Natural killer cell treated with Interleukin-12 subunit alpha and Interleukin-12 subunit beta and Interleukin-15 and Interleukin-18, amount 100 ng/mL, for 72 hours (primary cell): ENCODE results near the gene SCN8A. TPM values are rescaled to one million over a fixed set of nuclear protein-coding genes. Genes with fewer than 3 reads are reported as not detected.
"Not testable (repeated sequence)": the region's sequence is repeated elsewhere in the genome, so short reads cannot be mapped to it uniquely, and the experiment has no call there.

ENCODE experiments used
- ATAC-seq, 2 donors: fragments of 150-1000 bp; cut with Tn5 transposase in 1 of 2; sonication (Bioruptor Pico), chemical (Tn5 transposase) in 1 of 2; 2 replicates each; pipeline ENCODE4 v1.10.0; 2021
- DNase-seq: peaks from one replicate; pipeline ENCODE4 v3.0.0; 2022; ENCODE audit warnings: low spot score
- H3K27ac Mint-ChIP-seq, 2 donors: 1 replicate in 1 of 2; 2 replicates in 1 of 2; pipeline ENCODE4 v1.8.0; 2022; ENCODE audit warnings: mixed read lengths in 2 of 2, mild to moderate bottlenecking in 1 of 2, moderate library complexity in 1 of 2
- H3K27me3 Mint-ChIP-seq, 2 donors: 1 replicate in 1 of 2; 2 replicates in 1 of 2; pipeline ENCODE4 v1.8.0; 2022; ENCODE audit warnings: mixed read lengths in 2 of 2
- H3K36me3 Mint-ChIP-seq: one replicate; pipeline ENCODE4 v1.8.0; 2022; ENCODE audit warnings: mixed read lengths
- H3K4me1 Mint-ChIP-seq, 2 donors: 1 replicate in 1 of 2; 2 replicates in 1 of 2; pipeline ENCODE4 v1.8.0; 2022; ENCODE audit warnings: low read depth in 2 of 2, mixed read lengths in 2 of 2, mild to moderate bottlenecking in 1 of 2
- H3K4me3 Mint-ChIP-seq: one replicate; pipeline ENCODE4 v1.8.0; 2022; ENCODE audit warnings: mixed read lengths
- H3K9me3 Mint-ChIP-seq: 2 replicates; pipeline ENCODE4 v1.8.0; 2022; ENCODE audit warnings: mixed read lengths
- total RNA-seq, 2 donors: library from RNA; stranded (reverse); gene quantifications; one replicate each; pipeline ENCODE4 v1.2.3, GENCODE V29; 2022

The SCN8A gene
- total RNA-seq, 2 donors from 2014 or later: 0.50 to 1.5 TPM

- DNase-seq: no peak
- Mint-ChIP-seq H3K9me3 (no peaks in the 10 kb centered on the region), H3K36me3 (no peaks in the 10 kb centered on the region), H3K4me1 (no peaks in the 10 kb centered on the region), H3K27me3 (peaks cover 36 to 44% of the 10 kb centered on the region in 2 donors), H3K27ac (no peak overlapping the region), H3K4me3 (no peak overlapping the region)
- no peak for ATAC-seq
Measured at GRCh38 chr12:51631591-51631990, 40.6 kb downstream of the SCN8A start.

- Mint-ChIP-seq H3K27me3 (peaks cover 36 to 38% of the 10 kb centered on the region in 2 donors), H3K27ac (no peak overlapping the region), H3K9me3 (no peaks in the 10 kb centered on the region), H3K4me3 (no peak overlapping the region), H3K36me3 (no peaks in the 10 kb centered on the region), H3K4me1 (no peaks in the 10 kb centered on the region)
- ATAC-seq (no peak), DNase-seq (no peak)
Measured at GRCh38 chr12:51632623-51633022, 41.6 kb downstream of the SCN8A start.

GRCh38 chr12:51635346-51635745 is 44.3 kb downstream of the SCN8A start:
- H3K9me3 Mint-ChIP-seq: no peaks in the 10 kb centered on the region
- no peak overlapping the region for H3K27ac Mint-ChIP-seq
- H3K36me3 Mint-ChIP-seq: no peaks in the 10 kb centered on the region
- ATAC-seq (no peak), DNase-seq (no peak)
- peaks cover 28 to 30% of the 10 kb centered on the region in 2 donors for H3K27me3 Mint-ChIP-seq
- H3K4me3 Mint-ChIP-seq: no peak overlapping the region
- H3K4me1 Mint-ChIP-seq: no peaks in the 10 kb centered on the region

- H3K9me3 Mint-ChIP-seq: no peaks in the 10 kb centered on the region
- H3K4me3 Mint-ChIP-seq: no peak overlapping the region
- no peaks in the 10 kb centered on the region for H3K4me1 Mint-ChIP-seq
- H3K27ac Mint-ChIP-seq: no peak overlapping the region
- H3K27me3 Mint-ChIP-seq: peaks cover 25 to 34% of the 10 kb centered on the region in 2 donors
- DNase-seq (no peak), ATAC-seq (no peak)
- H3K36me3 Mint-ChIP-seq: no peaks in the 10 kb centered on the region
Measured at GRCh38 chr12:51636581-51636980, 45.5 kb downstream of the SCN8A start.

- ATAC-seq: no peak
Measured at GRCh38 chr12:51636986-51637385, 46.0 kb downstream of the SCN8A start.

GRCh38 chr12:51639361-51639760 is 48.3 kb downstream of the SCN8A start:
- no peaks in the 10 kb centered on the region for H3K36me3 Mint-ChIP-seq
- peaks cover 12 to 14% of the 10 kb centered on the region in 2 donors for H3K27me3 Mint-ChIP-seq
- ATAC-seq (no peak), DNase-seq (no peak)
- no peaks in the 10 kb centered on the region for H3K9me3 Mint-ChIP-seq
- no peaks in the 10 kb centered on the region for H3K4me1 Mint-ChIP-seq
- H3K4me3 Mint-ChIP-seq: no peak overlapping the region
- H3K27ac Mint-ChIP-seq: no peak overlapping the region

More at GRCh38 chr12:51636986-51637385, 46.0 kb downstream of the SCN8A start:
- H3K36me3 Mint-ChIP-seq: no peaks in the 10 kb centered on the region
- H3K9me3 Mint-ChIP-seq: no peaks in the 10 kb centered on the region
- DNase-seq: no peak
- H3K4me1 Mint-ChIP-seq: no peaks in the 10 kb centered on the region
- H3K4me3 Mint-ChIP-seq: no peak overlapping the region
- peaks cover 25 to 34% of the 10 kb centered on the region in 2 donors for H3K27me3 Mint-ChIP-seq
- no peak overlapping the region for H3K27ac Mint-ChIP-seq

DNA sequence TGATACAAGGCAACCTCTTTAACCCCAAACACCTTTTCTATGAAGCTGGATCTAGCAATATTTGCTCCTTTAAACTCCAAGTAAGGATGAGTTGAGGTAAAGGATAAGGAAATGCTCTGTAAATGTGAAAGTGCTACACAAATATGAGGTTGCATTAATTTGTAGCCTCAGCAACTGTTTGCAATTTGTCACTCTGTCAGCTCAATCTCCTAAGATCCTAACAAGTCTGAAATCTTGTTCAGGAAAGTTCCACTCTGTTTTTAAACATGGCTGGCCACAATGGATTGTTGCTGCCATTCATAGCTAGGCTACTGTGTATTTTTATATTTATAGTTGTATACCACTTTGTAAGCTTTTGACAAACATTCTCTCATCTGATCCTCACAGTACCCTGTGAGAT is 51.3 kb downstream of the SCN8A start:
- ATAC-seq: no peak
- Mint-ChIP-seq H3K4me1 (no peaks in the 10 kb centered on the region), H3K4me3 (no peak overlapping the region), H3K27ac (no peak overlapping the region), H3K36me3 (no peaks in the 10 kb centered on the region), H3K27me3 (peaks cover 3 to 14% of the 10 kb centered on the region in 2 donors), H3K9me3 (no peaks in the 10 kb centered on the region)
- no peak for DNase-seq

DNA sequence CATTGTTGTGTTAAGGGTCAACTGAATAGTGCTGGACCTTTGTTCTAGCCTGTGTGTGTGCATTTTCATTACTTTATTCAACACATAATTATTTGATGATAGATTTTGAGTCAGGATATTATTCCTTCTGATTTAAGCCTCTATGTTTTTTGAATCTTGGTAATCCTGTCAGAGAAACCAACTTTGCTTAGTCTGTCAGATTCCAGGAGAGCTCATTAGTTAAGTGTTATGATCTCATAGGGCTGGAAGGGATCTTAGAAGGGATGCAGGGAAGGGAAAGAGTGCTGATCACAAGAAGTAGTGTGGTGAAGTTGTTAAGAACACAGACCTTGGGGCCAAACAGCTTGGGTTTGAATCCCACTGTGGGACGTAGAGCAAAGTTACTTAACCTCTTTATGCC is 52.9 kb downstream of the SCN8A start:
- Mint-ChIP-seq H3K36me3 (no peaks in the 10 kb centered on the region), H3K27me3 (peaks cover 3 to 14% of the 10 kb centered on the region in 2 donors), H3K4me3 (no peak overlapping the region), H3K4me1 (no peaks in the 10 kb centered on the region), H3K27ac (no peak overlapping the region), H3K9me3 (no peaks in the 10 kb centered on the region)
- DNase-seq: no peak
- no peak for ATAC-seq

DNA sequence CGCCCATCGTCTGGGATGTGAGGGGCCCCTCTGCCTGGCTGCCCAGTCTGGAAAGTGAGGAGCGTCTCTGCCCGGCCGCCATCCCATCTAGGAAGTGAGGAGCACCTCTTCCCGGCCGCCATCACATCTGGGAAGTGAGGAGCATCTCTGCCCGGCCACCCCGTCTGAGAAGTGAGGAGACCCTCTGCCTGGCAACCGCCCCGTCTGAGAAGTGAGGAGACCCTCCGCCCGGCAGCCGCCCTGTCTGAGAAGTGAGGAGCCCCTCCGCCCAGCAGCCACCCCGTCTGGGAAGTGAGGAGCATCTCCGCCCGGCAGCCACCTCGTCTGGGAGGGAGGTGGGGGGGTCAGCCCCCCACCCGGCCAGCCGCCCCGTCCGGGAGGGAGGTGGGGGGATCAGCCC is 53.7 kb downstream of the SCN8A start:
- H3K36me3 Mint-ChIP-seq, H3K27ac Mint-ChIP-seq, H3K4me1 Mint-ChIP-seq, H3K9me3 Mint-ChIP-seq, H3K4me3 Mint-ChIP-seq, DNase-seq, ATAC-seq: not testable (repeated sequence)
- peaks cover 3 to 15% of the 10 kb centered on the region in 2 donors for H3K27me3 Mint-ChIP-seq

- no peak for ATAC-seq
- Mint-ChIP-seq H3K9me3 (no peaks in the 10 kb centered on the region), H3K36me3 (no peaks in the 10 kb centered on the region), H3K27me3 (peaks cover 3 to 11% of the 10 kb centered on the region in 2 donors), H3K4me3 (no peak overlapping the region), H3K27ac (no peak overlapping the region), H3K4me1 (no peaks in the 10 kb centered on the region)
- DNase-seq: no peak
Measured at GRCh38 chr12:51645961-51646360, 54.9 kb downstream of the SCN8A start.

- Mint-ChIP-seq H3K9me3 (no peaks in the 10 kb centered on the region), H3K27me3 (peaks cover 9 to 16% of the 10 kb centered on the region in 2 donors), H3K4me3 (no peak overlapping the region), H3K36me3 (no peaks in the 10 kb centered on the region), H3K27ac (no peak overlapping the region), H3K4me1 (no peaks in the 10 kb centered on the region)
- DNase-seq (no peak), ATAC-seq (no peak)
Measured at GRCh38 chr12:51647647-51648046, 56.6 kb downstream of the SCN8A start.

- Mint-ChIP-seq H3K36me3 (no peaks in the 10 kb centered on the region), H3K4me3 (no peak overlapping the region), H3K9me3 (no peaks in the 10 kb centered on the region), H3K4me1 (no peaks in the 10 kb centered on the region), H3K27ac (no peak overlapping the region), H3K27me3 (peaks cover 37 to 56% of the 10 kb centered on the region in 2 donors)
- no peak for ATAC-seq
- DNase-seq: no peak
Measured at GRCh38 chr12:51653431-51653830, 62.4 kb downstream of the SCN8A start.

DNA sequence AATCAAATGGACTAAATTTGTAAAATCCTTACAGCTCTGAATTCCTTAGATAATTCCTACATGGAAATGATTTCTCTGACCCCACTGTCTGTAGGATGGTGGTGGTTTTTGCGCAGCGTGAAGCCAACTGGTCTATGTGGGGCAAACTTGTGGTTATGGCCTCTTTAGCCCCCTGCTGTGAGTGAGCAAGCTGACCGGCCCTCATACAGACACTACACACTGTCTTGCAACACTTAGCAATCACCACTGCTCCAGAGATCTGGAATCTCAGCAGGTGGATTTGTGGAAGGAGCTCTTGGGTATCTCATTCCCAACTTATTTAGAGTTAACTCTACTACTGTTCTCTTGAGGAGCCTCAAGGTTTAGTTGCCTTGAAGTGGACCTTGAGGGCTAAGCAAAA is 70.2 kb downstream of the SCN8A start:
- no peaks in the 10 kb centered on the region for H3K36me3 Mint-ChIP-seq
- H3K27me3 Mint-ChIP-seq: peaks cover 32 to 39% of the 10 kb centered on the region in 2 donors
- H3K4me1 Mint-ChIP-seq: no peaks in the 10 kb centered on the region
- H3K27ac Mint-ChIP-seq: no peak overlapping the region
- no peaks in the 10 kb centered on the region for H3K9me3 Mint-ChIP-seq
- ATAC-seq (no peak), DNase-seq (no peak)
- no peak overlapping the region for H3K4me3 Mint-ChIP-seq

DNA sequence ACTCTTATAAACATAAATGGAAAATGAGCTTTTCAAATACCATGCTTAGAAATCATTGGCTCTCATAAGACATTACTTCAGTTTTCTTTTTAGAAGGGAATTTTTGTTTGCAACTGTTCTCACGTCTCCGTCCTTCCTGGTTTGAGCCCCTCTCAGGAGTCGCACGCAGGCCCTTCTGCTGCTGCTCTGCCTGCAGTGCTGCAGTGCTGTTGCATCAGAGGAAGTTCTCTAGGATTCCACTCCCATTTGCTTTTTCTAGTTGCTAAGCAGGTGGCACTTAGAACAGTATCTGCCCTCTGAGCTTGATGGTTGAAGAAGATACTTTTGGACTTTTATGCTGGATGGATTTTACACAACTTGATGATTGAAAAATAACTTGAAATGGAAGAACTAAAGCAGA is 70.8 kb downstream of the SCN8A start:
- Mint-ChIP-seq H3K36me3 (no peaks in the 10 kb centered on the region), H3K27ac (no peak overlapping the region), H3K4me1 (no peaks in the 10 kb centered on the region), H3K27me3 (peaks cover 27 to 33% of the 10 kb centered on the region in 2 donors), H3K9me3 (no peaks in the 10 kb centered on the region), H3K4me3 (no peak overlapping the region)
- DNase-seq (no peak), ATAC-seq (no peak)

GRCh38 chr12:51662728-51663154 is 71.7 kb downstream of the SCN8A start:
- H3K36me3 Mint-ChIP-seq: no peaks in the 10 kb centered on the region
- H3K27ac Mint-ChIP-seq: no peak overlapping the region
- ATAC-seq: no peak
- no peak overlapping the region for H3K4me3 Mint-ChIP-seq
- no peak for DNase-seq
- H3K27me3 Mint-ChIP-seq: peaks cover 22 to 27% of the 10 kb centered on the region in 2 donors
- no peaks in the 10 kb centered on the region for H3K9me3 Mint-ChIP-seq
- no peaks in the 10 kb centered on the region for H3K4me1 Mint-ChIP-seq
